UCSD-AML1 (cell line): ENCODE results near the gene RAB8A.

Experiments used
- DNase-seq: peaks from one replicate; lab custom pipeline; 2025; ENCODE audit not compliant: unreplicated experiment; lab: John Stamatoyannopoulos, UW

RAB8A gene

DNA sequence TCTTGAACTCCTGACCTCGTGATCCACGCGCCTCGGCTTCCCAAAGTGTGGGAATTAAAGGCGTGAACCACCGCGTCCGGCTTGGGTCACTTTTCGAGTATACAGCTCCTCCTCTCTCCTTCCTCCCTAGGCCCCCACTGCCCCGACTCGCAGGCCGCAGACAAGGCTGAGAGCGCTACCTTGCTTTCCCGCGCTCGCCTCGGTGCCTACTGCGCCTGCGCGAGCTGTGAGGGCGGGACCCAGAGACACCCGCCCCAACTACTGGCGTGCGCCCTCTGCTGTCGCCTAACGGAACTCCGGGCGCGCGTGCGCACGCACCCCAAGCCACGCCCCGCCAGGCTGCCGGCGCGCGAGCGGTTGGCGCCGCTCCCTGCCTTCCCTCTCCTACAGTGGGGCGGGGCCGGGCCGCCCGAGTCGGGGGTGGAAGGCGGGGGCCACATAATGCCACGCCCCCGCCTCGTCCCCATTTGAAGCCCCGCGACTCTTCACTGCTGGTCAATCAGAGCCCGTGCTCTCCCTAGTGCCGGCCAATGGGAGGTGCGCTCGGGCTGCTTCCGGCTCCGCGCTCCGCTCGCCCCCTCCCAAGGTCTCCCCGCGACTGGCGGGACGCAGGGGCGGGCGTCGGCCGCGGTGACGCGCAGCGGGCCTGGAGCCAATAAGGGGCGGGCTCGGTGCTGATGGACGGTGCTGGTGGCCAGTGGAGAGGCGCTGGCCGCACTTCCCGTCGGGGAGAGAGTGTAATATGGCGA is at the start of gene RAB8A:
RAB8A (plus strand) TSS at position 730 of the 749 bp plus-strand sequence; CDS start at position 743, 13 bp downstream.
- DNase-seq: peak; percentile 100

DNA sequence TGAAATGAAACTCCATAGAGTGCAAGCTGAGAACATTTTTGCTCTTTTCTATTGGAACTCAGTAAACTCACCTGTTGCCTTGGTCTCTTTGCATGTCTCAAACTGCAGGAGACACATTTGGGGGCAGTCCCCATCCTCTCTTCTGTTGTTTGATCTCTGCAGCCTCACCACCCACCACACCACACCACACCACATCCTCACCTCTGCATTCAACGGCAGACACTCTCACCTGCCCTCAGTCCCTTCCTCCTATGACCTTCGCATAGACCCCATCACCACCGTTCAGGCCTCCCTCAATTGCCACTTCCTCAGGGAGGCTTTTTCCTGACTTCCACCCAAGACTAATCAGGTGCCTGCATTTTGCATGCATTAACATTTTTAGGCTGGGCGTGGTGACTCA is 49.7 kb upstream of the RAB8A start:
- no peak for DNase-seq

DNA sequence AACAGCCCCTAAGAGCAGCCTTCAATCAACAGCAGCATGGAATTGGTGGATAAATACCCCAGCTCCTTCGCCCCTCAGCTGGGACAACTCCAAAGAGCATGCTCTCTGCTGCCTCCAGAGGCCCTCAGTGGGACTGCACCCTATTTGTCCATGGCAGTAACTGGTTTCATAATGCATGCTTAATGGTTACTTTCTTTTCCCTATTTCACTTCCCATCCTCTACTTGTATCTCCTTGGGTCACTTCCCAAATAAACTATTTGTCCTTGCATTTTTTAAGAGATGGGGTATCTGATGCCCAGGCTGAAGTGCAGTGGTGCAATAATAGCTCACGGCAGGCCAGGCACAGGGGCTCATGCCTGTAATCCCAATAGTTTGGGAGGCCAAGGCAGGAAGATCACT is 48.9 kb upstream of the RAB8A start:
- DNase-seq: peak; percentile 69

DNA sequence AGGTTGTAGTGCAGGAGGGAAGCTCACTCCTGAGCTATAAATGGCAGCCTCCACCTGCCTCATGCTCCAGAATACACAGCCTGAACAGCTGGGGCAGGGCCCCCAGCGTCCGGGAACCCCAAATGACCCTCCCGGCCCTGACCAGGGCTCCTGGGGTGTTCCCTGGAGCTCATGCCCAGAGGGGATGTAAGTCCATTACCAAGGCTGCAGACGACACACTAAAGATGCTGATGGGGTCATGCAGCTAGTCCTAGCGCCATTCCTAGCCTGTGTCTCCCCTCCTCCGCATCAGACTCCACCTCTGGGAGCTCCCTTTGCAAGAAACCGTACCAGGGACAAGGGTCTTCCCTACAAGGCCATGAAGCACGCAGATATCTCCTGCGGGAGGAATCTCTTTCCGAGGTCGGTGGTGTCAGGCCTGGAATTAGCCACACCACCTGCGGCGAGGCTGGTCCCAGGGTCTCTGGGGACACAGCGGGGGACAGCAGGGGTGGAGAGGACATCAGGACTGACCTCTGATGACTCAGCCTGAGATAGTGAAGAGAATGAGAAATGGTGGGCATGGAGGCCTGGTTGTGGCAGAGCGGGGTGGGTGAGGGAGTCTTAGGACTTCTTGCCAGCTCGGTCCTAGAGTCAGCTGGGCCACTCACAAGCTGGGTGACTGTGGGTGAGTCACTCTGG is 47.3 kb upstream of the RAB8A start:
- no peak for DNase-seq

DNA sequence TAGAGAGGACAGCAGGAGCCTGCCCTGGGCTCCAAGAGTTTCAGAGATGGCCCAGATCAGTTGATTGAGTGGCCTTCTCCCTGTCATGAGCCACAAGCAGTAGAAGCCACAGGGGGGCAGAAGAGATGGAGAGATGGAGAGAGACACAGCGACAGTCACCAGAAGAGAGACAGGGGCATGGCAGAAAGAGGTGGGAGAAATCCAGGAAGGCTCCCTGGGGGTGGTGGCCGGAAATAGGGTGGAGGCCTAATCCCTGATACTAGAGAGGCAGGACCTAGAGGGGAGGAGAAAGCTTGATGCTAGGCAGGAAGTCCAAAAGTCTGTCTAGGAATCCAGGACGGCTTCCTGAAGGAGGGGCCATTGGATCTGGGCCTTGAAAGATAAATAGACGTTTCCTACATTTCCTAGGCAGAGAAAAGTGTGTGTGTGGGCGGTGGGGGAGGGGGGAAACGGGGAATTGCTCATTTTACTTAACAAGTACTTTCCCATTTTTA is 45.0 kb upstream of the RAB8A start:
- peak; percentile 83 for DNase-seq

DNA sequence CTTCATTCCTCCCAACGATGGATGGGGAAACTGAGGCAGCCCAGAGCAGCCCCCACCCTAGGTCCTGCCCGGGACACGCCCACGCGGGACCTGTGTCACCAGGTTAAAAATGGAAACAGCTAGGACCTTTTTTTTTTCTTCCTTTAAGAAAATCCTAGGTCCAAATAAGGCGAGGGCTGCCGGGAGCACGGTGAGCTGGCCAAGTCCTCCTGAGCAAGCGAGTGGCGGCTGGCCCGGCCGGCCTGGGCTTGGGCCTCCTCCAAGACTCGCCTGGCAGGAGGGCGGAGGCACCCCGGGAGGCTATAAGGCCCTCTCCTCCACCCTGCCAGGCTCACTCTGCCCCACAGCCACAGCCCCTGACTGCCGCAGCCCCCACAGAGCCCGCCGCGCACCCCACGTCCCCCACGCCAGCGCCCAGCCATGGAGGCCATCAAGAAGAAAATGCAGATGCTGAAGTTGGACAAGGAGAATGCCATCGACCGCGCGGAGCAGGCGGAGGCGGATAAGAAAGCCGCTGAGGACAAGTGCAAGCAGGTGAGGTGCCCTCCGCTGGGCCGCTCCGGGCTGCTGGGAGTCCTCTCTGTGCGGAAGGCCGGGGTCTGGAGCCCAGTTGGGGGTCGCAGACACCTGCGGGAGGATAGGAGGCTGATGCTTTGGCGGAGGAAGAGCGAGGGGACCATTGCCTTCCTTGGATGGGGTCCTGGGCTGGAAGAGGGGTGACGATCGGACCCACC is 44.3 kb upstream of the RAB8A start:
- DNase-seq: peak; percentile 39

DNA sequence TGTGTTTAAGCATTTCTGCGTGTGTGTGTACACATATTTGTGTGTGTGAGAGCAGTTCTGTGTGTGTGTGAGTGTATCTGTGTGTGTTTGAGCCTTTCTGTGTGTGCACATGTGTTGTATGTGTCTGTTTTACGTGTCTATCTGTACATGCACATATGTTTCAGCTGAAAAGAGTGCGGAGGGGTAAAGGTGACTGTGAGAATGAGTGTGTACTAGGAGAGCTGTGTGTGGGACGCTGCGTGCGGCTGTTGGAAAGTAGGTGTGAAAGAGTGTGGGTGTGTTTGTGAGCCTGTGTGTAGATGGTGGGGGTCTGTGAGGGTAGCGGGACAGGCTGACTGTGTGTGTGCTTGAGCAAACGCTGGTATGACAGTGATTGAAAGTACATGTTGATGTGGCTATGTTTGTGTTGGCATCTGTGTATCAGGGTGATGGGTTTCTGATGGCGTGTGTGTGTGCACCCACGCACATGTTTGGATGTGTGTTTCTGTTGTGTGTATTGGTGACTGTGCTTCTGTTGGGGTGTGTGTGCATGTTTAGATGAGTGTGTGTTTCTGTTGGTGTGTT is 42.9 kb upstream of the RAB8A start:
- no peak for DNase-seq

DNA sequence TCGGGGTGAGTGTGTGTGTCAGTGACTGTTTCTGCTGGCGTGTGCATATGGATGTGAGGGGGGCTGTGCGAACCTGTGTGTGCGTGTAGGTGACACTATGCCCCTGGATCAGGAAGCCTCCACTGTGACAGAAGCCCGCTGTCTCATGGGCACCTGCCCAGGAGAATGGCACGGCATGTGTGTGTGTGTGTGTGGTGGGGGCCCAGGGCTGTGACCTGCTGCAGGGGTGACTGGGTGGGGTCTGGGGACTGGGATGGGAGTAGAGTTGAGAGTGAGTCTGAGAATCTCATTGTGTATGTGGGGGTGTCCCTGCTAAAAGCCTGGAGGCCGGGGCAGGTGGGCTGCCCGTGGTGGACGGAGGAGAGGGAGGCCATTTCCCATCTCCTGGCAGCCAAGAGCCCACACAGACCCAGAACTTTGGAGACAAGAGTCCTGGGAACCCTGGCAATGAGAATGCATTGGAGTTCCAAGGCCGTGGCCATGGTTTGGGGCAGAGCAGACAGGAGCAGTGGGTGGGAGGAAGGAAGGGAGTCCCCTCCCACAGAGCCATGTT is 41.8 kb upstream of the RAB8A start:
- DNase-seq: no peak

DNA sequence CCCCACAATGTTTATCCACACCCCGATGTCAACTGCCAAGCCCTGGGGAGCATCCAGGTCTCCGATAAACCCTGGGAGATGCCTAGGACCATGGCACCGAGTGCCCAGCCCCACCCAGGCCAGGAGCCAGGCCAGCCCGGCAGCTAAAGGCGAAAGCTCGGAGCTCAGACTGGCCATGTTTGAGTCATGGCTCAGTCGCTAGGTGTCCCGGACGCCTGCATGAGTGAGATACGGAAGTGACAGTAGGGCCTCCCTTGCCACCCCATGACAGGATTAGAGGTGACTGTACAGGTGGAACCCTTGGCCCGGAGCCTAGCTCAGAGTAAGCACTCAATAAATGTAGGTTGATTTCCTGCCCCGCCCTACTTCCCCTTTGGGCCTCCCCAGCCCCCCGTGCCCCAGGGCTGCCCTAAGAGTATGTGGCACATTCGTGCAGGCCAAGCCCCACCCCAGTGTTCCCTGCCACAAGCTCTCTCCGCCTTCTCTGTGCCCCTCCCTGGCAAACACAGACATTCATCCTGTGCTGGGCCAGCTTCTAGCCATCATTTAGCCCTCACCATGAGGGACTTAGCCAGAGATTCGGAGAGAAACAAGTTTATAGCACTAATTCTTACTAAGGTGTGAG is 41.2 kb upstream of the RAB8A start:
- peak; percentile 81 for DNase-seq

DNA sequence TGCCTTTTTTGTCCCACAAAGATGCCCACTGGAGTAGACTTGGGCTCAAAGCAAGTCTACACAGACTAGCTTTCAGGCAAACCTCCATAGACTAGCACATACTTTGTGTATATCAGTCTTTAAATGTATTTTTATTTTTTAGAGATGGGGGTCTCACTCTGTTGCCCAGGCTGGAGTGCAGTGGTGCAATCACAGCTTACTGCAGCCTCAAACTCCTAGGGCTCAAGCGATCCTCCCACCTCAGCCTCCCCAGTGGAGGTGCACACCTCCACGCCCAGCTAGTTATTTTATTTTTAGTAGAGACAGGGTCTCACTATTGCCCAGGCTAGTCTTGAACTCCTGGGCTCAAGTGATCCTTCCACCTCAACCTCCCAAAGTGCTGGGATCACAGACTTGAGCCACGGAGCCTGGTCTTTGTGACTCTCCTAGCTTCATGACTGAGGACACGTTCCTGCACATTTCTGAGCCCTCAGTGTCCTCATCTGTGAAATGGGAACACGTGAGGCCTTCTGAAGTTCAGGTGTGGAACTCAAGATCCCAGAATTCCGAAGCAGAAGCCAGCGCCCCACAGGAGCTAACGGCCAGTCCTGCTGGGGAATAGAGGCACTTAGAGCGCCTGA is 40.5 kb upstream of the RAB8A start:
- DNase-seq: no peak

DNA sequence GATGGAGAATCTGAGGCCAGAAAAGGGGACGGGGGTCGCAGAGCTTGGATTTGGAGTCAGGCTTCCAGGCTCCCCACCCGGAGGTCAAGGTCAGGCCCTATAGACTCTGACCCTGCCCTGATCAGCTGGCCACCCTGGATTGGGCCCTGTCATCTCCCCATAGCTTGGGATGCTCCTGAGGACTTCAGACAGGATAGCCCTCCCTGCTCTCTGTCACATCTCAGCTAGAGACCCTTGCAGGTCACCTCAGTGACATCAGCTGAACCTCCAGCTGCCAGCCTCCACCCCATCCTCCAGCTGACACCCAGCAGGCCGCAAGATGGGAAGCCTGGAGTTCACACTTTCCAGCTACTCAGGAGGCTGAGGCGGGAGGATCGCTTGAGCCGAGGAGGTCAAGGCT is 38.2 kb upstream of the RAB8A start:
- no peak for DNase-seq

DNA sequence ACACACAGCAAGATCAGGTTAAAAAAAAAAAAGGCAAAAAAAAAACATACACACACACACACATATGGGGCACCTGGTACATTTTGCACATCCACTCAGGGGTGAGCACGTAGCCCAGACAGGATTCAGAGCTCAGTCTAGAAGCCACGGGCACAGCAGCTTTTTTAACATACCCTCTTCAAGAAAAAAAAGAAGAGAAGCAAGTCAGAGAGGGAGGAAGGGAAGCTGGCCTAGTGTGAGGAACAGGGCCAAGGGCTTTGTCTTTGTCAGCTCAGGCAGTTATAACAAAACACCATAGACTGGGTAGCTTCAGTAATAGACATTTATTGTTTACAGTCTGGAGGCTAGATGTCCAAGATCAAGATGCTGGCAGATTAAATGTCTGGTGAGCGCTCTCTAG is 37.7 kb upstream of the RAB8A start:
- no peak for DNase-seq

DNA sequence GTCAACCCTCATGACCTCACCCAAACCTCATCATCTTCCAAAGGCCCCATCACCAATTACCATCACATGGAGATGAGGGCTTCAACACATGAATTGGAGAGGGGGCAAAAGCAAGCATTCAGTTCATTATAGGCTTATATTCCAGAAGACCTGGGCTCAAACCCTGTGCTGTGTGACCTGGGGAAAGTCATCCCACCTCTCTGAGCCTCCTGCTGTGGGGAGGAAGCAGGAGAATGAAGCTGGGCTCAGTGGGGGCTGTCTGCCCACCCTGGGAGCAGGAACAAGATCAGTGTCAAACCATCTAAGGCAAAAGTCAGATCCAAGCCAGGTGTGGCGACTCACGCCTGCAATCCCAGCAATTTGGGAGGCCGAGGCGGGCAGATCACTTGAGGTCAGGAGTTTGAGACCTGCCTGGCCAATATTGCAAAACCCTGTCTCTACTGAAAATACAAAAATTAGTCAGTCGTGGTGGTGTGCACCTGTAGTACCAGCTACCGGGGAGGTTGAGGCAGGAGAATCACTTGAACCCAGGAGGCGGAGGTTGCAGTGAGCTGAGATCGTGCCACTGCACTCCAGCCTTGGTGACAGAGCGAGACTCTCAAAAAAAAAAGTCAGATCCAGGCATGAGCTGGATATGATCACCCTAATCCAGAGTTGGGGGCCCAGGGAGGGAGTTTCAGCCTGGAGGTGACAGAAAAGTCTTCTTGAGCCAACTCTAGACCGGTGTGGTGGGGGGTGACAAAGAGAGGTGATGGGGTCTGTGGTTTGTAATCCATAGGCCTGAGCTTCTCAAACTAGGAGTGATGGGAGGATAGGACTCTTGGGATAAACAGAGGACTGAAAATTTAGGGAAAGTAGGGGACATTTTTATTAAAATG is 37.0 kb upstream of the RAB8A start:
- no peak for DNase-seq

DNA sequence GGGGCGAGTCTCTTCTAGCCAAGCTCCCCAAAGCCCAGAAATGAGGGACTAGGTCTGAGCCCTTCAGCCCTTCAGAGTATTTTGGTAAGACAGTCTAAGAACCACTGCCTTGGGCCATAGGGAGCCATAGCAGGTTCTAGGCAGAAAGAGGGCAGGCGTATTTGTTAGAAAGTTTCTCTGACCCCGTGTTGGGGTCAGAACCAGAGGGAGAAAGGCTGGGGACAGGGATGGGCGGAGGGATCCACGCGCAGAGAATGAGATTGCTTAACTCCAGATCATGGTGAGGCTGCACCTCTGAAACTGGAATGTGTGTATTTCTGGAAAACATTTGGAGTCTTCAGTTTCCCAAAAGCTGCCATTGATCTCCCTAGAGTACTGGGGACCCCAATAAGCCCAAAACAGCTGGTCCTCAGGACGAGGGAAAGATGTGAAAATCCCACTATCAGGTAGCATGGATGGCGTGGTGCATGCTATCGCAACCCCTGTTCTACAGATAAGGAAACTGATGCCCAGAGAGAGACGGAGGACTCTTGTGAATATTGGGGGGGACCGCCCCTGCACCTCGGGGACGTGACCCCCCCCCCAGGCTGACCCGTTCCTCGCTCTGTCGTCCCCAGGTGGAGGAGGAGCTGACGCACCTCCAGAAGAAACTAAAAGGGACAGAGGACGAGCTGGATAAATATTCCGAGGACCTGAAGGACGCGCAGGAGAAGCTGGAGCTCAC is 36.1 kb upstream of the RAB8A start:
- no peak for DNase-seq

DNA sequence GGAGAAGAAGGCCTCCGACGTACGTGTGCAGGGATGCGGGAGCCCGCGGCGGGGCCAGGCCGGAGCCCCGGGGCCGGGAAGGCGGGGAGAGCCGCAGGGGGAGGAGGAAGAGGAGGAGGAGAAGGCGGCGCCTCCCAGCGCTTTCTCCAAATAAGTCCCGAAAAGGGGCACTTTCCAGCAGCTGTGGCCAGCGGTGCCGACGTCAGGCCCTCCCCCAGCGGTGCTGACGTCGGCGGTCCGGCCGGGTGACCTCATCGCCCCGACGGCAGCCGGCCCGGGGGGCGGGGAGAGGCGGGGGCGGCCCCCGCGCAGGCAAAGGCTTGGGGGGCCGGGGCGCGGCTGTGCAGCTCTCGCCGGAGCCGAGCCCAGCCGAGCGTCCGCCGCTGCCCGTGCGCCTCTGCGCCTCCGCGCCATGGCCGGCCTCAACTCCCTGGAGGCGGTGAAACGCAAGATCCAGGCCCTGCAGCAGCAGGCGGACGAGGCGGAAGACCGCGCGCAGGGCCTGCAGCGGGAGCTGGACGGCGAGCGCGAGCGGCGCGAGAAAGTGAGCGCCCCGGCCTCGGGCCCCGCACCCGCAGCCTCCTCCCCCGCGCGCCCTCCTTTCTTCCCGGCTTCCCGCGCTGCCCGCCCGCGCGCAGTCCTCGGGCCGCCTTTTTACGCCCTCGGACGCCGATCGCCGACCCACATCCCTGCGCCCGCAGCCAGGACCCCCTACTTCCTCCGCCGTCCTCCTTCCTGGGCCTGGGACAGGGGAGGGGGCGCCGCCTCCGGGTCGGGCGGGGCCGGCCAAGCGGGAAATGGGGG is 35.3 kb upstream of the RAB8A start, which contains the start of gene TPM4:
TPM4 (plus strand) TSS at position 342 of the 804 bp plus-strand sequence; CDS start at position 413, 71 bp downstream.
- DNase-seq: peak; percentile 95

DNA sequence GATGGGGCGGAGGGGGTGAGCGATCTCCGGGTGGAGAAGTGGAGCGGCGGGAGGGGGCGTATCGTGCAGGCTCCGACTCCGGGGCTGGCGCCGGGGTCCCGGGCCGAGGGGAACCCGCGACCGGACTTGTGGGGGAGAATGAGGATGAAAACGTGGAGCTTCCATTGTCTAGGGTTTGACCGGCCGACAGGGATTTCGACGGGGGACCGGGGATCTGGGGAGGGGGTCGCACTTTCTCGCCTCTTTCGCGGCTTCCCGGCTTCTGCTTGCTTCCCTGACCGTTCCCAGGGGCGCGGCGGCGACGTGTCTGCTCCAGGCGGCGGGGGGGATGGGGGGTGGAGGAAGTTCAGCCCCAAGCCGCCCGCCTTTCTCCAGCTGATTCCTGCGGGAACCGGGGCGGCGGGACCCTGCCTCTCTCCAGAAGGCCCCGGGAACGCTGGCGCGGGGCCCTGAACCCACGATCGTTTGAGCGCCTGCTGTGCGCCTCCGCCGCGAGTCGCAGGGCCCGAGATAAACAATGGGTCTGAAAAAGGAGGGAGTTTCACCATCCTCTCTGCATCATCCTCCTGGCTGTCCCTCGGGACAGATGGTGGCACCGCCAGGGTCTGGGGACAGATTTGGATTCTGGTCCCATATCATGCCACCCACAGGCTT is 34.6 kb upstream of the RAB8A start:
- DNase-seq: peak; percentile 45
